WTC11 (cell line): ENCODE measurements around the gene ROPN1L.

Experiments used
- CREB1 ChIP-seq: sonication (generic); formaldehyde crosslinking; IDR thresholded peaks from 2 replicates; pipeline ENCODE4 v1.8.0; 2023; ENCODE audit warnings: mild to moderate bottlenecking, missing genetic modification reagents
- CTCF ChIP-seq: fragments of 200-600 bp; IDR thresholded peaks from 2 replicates; pipeline ENCODE4 v1.8.0; 2022; ENCODE audit warnings: antibody characterized with exemption
- E2F5 ChIP-seq: sonication (generic); formaldehyde crosslinking; IDR thresholded peaks from 2 replicates; pipeline ENCODE4 v1.8.1; 2022; ENCODE audit warnings: mild to moderate bottlenecking, moderate library complexity, missing genetic modification reagents
- ESRRA ChIP-seq: sonication (generic); formaldehyde crosslinking; IDR thresholded peaks from 2 replicates; pipeline ENCODE4 v1.8.1; 2022; ENCODE audit warnings: mild to moderate bottlenecking, missing genetic modification reagents, borderline replicate concordance
- GABPB1 ChIP-seq: sonication (generic); formaldehyde crosslinking; IDR thresholded peaks from 2 replicates; pipeline ENCODE4 v1.8.1; 2023; ENCODE audit warnings: mild to moderate bottlenecking, missing genetic modification reagents
- MAX ChIP-seq: sonication (generic); formaldehyde crosslinking; IDR thresholded peaks from 2 replicates; pipeline ENCODE4 v1.8.0; 2022; ENCODE audit warnings: mild to moderate bottlenecking, missing genetic modification reagents
- NR1H2 ChIP-seq: sonication (generic); formaldehyde crosslinking; IDR thresholded peaks from 2 replicates; pipeline ENCODE4 v1.9.0; 2021; ENCODE audit warnings: mild to moderate bottlenecking, moderate library complexity, missing genetic modification reagents
- RELA ChIP-seq: sonication (generic); formaldehyde crosslinking; IDR thresholded peaks from 2 replicates; pipeline ENCODE4 v1.8.1; 2022; ENCODE audit warnings: missing genetic modification reagents, mild to moderate bottlenecking, borderline replicate concordance
- TEAD1 ChIP-seq: sonication (generic); formaldehyde crosslinking; IDR thresholded peaks from 2 replicates; pipeline ENCODE4 v1.8.0; 2022; ENCODE audit warnings: mild to moderate bottlenecking, missing genetic modification reagents
- TF ChIP-seq, protein P1 (sequence below): sonication (generic); formaldehyde crosslinking; IDR thresholded peaks from 2 replicates; pipeline ENCODE4 v1.8.1; 2022; ENCODE audit warnings: low read depth, missing genetic modification reagents, borderline replicate concordance

DNA sequence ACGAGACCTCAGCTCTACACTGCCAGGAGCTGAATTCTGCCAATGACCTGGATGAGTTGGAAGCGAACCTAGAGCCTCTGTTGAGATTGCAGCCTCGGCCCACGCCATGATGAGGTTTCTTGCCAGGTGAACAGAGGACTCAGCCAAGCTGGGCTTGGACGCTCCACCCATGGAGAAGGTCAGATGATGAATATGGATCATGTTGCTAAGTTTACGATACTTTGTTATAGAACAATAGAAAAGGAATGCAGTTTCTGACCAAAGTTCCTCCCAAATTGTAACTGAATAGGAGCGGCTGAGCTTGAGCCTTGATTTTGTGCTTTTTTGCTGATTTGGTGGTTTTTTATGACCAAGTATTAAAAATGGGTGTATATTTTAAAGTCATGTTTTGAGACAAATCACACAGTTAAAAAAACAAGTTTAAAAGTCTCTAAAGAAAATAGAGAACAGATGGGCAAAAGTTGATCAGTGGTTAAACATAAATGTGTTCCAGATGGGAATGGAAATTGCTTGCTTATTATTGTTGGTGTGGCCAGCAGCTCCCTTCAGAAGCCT lies 32.9 kb downstream of the ROPN1L start:
- TF ChIP-seq RELA (no peak), CTCF (no peak), E2F5 (CRISPR knock-in tag) (no peak), NR1H2 (CRISPR knock-in tag) (no peak), GABPB1 (CRISPR knock-in tag) (no peak), TEAD1 (CRISPR knock-in tag) (no peak), MAX (CRISPR knock-in tag) (no peak), ESRRA (CRISPR knock-in tag) (no peak), CREB1 (CRISPR knock-in tag) (no peak)
- TF ChIP-seq, protein P1, sequence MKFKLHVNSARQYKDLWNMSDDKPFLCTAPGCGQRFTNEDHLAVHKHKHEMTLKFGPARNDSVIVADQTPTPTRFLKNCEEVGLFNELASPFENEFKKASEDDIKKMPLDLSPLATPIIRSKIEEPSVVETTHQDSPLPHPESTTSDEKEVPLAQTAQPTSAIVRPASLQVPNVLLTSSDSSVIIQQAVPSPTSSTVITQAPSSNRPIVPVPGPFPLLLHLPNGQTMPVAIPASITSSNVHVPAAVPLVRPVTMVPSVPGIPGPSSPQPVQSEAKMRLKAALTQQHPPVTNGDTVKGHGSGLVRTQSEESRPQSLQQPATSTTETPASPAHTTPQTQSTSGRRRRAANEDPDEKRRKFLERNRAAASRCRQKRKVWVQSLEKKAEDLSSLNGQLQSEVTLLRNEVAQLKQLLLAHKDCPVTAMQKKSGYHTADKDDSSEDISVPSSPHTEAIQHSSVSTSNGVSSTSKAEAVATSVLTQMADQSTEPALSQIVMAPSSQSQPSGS (CRISPR knock-in tag): no peak
